Measurements from ENCODE around the gene CLTRN.

DNA sequence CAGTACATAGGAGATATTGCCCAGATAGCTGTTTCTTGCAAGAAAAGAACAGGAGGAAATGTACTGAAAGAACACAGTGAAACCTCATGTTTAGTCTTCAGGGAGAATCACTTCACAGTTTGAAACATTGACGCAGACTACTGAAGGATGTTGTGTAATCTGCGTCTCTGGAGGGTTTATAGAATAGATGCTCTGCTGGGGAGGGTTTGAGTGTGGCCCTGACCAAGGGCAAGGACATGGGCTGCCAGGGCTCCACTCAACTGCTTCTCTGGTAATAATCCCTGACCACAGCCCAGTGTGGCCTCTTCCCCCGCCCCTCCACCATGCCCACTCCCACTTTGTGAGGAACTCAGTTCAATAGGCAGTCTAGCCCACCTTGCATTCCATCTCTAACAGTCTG, 48.1 kb downstream of the CLTRN start:
- TF ChIP-seq POLR2AphosphoS5 (IDR thresholded peaks at IDR 0.05; ENCODE audit: low read depth, low read length) (no peak), CHD2 (IDR thresholded peaks at IDR 0.05; ENCODE audit: low read length, partially characterized antibody) (no peak), CTCF (IDR thresholded peaks at IDR 0.05) (no peak), EP300 (IDR thresholded peaks at IDR 0.05; ENCODE audit: borderline replicate concordance in 1 of 2, low read depth in 1 of 2, low read length in 1 of 2) (no peak), YY1 (IDR thresholded peaks at IDR 0.05; ENCODE audit: low read depth) (no peak), RAD21 (IDR thresholded peaks at IDR 0.05; ENCODE audit: low read length) (no peak), ELF1 (IDR thresholded peaks at IDR 0.05) (no peak), SIN3A (IDR thresholded peaks at IDR 0.05; ENCODE audit: borderline replicate concordance, low read depth, low read length) (no peak), GABPA (IDR thresholded peaks at IDR 0.05; ENCODE audit: low read depth) (no peak), EZH2phosphoT487 (IDR thresholded peaks at IDR 0.05; ENCODE audit: borderline replicate concordance, low read depth) (no peak), TAF1 (IDR thresholded peaks at IDR 0.05; ENCODE audit: borderline replicate concordance, low read depth, low read length) (no peak), GATA2 (CRISPR knock-in tag; IDR thresholded peaks at IDR 0.05) (no peak)
- TF ChIP-seq, protein P1, sequence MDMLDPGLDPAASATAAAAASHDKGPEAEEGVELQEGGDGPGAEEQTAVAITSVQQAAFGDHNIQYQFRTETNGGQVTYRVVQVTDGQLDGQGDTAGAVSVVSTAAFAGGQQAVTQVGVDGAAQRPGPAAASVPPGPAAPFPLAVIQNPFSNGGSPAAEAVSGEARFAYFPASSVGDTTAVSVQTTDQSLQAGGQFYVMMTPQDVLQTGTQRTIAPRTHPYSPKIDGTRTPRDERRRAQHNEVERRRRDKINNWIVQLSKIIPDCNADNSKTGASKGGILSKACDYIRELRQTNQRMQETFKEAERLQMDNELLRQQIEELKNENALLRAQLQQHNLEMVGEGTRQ (IDR thresholded peaks at IDR 0.05; ENCODE audit: borderline replicate concordance, low read depth, low read length), result no peak
- TF ChIP-seq, protein P2, sequence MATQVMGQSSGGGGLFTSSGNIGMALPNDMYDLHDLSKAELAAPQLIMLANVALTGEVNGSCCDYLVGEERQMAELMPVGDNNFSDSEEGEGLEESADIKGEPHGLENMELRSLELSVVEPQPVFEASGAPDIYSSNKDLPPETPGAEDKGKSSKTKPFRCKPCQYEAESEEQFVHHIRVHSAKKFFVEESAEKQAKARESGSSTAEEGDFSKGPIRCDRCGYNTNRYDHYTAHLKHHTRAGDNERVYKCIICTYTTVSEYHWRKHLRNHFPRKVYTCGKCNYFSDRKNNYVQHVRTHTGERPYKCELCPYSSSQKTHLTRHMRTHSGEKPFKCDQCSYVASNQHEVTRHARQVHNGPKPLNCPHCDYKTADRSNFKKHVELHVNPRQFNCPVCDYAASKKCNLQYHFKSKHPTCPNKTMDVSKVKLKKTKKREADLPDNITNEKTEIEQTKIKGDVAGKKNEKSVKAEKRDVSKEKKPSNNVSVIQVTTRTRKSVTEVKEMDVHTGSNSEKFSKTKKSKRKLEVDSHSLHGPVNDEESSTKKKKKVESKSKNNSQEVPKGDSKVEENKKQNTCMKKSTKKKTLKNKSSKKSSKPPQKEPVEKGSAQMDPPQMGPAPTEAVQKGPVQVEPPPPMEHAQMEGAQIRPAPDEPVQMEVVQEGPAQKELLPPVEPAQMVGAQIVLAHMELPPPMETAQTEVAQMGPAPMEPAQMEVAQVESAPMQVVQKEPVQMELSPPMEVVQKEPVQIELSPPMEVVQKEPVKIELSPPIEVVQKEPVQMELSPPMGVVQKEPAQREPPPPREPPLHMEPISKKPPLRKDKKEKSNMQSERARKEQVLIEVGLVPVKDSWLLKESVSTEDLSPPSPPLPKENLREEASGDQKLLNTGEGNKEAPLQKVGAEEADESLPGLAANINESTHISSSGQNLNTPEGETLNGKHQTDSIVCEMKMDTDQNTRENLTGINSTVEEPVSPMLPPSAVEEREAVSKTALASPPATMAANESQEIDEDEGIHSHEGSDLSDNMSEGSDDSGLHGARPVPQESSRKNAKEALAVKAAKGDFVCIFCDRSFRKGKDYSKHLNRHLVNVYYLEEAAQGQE (IDR thresholded peaks at IDR 0.05; ENCODE audit: low read depth, low read length), result no peak
